Measurements from ENCODE around the gene LPIN1.
"Not testable (repeated sequence)": the region's sequence is repeated elsewhere in the genome, so short reads cannot be mapped to it uniquely, and the experiment has no call there.

LPIN1 gene

DNA sequence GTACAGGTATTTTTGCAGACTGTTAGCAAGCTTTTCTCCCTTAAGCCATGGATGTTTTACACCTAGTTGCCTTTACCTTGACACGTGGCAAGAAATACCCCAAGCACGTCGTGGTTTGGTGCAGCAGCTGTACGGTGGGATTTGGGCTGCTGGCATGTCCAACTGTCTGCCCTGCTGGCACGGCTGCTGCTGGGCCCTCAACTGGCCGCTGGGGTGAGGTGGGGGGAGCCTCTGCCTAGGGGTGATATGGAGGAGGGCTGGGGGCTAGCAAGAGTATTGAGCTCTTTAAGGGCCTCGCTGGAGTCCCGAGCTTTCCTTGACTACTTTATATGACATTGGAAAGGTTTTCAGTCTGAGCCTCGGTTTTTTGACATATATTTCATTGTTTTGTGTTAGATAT lies 41.6 kb downstream of the LPIN1 start:
- no peak for DNase-seq

GRCh38 chr2:11788461-11789124 lies 42.2 kb downstream of the LPIN1 start:
- no peak for DNase-seq

DNA sequence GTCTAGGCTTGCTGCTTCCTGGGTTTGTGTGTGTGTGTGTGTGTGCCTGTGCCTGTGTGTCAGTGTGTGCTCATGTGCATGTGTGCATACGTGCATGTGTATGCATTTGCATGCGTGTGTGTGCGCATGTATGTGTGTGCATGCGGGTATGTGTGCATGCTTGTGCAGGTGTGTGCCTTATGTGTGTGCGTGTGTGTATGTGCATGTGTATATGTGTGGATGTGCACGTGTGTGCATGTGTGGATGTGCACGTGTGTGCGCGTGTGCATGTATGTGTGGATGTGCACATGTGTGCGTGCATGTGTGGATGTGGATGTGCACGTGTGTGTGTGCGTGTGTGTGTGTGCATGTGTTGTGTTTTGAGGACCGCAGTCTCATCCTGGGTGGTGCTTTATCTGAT lies 42.8 kb downstream of the LPIN1 start:
- DNase-seq = no peak

GRCh38 chr2:11790228-11790627 lies 43.8 kb downstream of the LPIN1 start:
- DNase-seq = no peak

- no peak for DNase-seq
Observed at GRCh38 chr2:11795590-11795989, 49.2 kb downstream of the LPIN1 start.

DNA sequence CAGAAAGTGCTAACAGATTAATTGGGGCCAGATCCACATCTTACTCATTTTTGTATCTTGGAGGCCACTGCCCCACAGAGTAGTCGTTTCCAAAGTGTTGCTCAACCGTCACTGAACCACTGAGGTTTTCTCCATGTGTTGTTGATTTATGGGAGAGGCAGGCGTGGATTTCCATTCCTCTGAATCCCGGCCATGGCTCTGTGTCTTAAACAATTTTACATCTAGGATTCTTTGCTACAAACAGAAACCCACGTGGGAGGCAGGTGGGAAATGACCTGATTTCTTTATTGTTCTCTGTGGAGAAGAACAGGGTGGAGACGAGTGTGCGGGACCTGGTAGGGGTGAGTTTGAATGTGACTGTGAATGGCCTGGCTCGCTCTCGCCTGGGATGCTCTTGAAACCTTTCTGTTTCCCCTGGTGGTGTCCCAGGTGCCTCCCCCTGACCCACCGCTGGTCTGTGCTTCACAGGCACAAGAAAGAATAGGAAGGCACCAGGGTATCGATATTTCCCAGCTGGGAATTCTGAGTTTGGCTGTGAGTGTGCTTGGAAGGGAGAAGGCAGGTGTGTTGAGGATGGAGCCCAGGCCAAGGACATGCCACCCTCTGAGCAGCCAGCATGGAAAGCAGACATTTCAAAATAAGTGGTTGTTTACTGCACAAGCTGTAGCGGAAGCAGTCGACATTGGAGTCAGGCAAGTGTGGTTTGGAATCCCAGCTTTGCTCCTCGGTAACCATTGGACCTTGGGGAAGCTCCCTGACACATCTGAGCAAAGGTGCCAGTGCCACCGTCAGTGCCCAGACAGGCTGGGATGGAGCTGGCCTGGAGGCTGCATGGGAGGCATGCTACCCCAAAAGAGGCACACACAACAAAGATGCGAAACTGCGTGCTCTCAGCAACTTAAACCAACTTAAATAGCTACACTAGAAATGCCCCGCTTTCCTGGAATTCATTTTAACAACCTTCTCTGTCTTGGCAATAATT lies 50.0 kb downstream of the LPIN1 start:
- DNase-seq = no peak

DNA sequence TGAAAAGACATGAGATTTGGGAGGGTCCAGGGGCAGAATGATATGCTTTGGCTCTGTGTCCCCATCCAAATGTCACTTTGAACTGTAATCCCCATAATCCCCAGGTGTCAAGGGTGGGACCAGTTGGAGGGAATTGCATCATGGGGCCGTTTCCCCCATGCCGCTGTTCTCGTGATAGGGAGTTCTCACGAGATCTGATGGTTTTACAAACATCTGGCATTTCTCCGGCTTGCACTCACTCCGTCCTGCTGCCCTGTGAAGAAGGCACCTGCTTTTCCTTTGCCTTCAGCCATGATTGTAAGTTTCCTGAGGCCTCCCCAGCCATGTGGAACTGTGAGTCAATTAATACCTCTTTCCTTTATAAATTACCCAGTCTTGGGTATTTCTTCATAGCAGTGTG lies 51.4 kb downstream of the LPIN1 start:
- DNase-seq = no peak

DNA sequence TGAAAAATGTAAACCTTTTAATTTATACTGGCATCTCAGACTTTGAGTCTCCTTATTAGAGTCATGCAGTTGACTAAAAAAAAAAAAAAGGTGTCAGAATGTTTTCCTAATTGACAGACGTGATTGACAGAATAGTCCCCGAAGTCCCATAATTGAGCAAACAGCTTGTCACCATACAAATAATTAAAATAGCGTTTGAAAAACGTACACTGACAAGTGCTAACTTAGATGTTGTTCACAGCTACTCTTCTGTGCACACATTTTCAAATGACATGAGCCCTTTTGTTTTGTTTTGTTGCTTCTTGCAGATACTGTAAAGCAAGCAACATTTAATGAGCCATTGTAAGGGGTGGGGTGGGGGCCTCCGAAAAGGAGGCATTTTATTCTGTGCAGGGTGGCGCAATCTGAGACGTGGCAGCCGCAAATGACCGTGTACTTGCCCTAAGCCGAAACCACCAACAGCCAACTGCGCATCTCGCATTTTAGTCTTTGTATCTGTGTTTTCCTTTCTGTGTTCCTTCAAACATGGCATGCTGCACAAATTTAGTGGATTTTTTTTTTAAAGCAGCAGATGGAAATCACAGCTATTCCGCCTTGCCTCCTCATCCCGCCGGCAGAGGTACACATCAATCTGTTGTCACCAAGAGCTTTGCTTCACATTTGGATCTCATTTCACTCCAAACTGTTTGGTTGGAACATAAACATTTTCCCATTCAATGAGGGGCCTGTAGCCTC lies 52.4 kb downstream of the LPIN1 start:
- no peak for DNase-seq

- no peak for DNase-seq
Observed at GRCh38 chr2:11799826-11800225, 53.4 kb downstream of the LPIN1 start.

GRCh38 chr2:11802782-11803191 lies 56.4 kb downstream of the LPIN1 start:
- no peak for DNase-seq

- no peak for DNase-seq
Observed at GRCh38 chr2:11805024-11805423, 58.6 kb downstream of the LPIN1 start.

DNA sequence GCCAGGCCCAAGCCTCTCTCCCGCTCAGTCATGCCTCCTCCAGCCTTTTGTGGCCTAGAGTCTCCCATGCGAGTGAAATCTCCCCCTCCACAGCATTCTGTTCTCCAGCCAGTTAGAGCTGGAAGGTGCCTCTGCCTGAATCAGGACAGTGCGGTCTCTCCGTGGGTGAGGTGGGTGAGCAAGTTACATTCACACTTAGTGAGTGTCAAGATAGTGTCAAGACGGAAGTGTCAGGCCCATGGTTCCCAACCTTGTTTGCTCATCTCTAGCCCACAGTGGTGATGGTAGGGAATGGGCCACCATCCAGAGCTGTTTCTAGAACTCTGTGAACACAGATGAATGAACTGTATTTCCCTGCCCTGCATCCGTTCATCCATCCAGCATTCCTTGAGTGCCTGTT lies 59.5 kb downstream of the LPIN1 start:
- DNase-seq = no peak

GRCh38 chr2:11807156-11808015 lies 61.0 kb downstream of the LPIN1 start:
- no peak for DNase-seq

GRCh38 chr2:11808016-11808400 lies 61.6 kb downstream of the LPIN1 start:
- no peak for DNase-seq

GRCh38 chr2:11809586-11810236 lies 63.3 kb downstream of the LPIN1 start:
- no peak for DNase-seq

DNA sequence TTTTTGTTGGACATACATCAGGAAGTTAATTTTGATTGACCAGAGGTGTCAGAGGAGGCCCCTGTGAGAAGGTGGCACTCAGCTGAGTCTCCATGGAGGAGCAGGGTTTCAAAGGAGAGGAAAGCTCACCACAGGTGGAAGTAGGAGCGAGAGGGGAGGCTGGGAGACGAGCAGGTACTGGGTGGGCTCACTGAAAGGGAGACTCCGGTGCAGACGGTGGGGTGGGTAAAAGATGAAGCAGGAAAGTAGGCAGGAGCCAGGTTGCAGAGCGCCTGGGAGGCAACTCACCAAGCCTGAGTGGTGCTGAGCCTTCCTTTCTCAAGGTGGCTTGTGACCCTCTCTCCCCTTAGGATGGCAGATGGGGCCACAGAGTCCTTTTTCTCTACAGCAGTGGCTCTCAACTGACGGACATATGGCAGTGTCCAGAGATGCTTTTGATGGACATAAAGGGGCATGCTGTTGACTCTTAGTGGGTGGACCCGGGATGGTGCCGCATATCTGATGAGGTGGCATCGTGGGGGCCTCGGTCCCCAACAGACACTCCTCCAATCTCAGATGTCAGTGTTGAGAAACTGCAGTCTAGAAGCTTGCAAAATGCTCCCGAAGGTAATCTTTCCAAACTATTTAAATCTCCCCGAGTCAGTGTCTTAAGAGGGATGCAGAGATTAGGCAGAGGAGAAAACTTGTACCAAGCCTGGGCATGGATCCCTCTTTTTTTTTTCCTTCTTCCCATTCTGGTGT lies 64.0 kb downstream of the LPIN1 start:
- no peak for DNase-seq

DNA sequence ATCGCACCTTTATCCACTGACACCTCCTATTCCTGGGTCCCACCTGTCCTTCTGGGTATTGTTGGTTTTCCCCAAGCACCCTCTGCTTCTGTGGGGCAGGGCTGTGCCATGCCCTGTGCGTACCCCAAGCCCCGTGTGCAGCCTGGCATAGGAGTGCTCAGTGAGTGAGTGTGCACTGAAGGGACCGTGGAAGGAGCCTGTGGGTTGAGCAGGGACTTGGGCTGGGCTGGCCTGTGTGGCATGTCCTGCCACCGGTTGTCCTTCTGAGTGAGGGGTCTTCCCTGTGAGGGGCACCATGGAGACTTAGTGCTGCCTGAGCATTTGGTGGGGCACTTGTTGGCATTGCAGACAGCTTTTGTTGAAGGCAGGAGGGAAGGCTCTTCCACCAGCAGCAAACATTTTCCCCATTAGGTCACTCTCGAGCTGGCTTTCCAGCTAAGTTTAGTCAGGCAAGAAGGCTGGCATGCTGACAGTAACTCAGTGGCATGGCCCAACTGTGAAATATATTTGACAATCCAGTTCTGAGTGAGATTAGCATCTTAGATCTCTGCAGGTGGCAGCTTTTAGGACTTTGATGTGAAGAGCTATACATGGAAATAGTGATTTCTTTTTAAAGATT lies 64.7 kb downstream of the LPIN1 start:
- DNase-seq = no peak

DNA sequence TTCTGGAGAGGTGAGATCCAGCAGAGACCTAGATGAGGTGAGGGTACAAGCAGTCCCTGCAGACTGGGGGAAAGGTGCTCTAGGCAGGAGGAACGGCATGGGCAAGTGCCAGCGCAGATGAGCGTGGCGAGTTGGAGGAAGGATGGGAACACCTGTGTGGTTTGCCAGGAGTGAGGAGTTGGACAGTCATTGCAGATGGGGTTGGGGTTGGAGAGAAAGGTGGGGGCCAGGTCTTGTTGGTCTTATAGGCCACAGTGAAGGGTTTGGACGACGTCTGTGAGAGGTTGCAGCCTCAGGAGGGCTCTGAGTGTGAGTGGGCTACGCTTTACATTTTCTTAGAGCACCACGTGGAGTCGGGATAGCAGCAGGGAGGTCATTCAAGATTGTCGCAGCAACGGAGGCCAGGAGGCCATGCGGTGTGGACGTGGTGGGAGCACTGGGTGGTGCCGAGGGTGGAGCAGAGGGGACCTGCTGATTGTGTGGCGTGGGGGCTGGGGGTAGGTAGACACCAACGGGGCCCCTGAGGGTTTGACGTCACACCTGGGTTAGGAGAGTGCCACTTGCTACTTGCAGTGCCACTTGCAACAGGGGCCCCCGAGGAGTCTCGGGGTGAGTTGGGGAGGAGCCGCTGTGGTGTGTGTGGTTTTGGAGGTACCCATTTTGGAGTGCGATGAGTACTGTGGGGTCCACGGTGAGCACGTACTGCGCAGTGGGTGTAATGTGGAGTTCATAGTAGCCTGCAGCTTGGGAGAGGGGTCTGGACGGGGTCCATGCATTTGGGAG lies 66.2 kb downstream of the LPIN1 start:
- DNase-seq = no peak

DNA sequence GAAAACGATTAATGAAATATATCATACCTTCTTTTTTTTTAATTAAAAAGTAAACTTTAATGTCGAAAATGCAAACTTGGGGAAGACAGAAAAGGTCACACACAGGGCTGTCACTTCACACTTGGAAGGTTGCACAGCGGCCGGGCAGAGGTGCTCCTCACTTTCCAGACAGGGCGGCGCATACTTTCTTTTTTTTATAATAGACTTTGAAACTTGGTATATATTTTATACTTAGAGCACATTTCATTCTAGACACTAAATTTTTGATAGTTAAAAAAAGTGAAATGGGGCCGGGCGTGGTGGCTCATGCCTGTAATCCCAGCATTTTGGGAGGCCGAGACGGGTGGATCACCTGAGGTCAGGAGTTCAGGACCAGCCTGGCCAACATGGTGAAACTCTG lies 66.9 kb downstream of the LPIN1 start:
- not testable (repeated sequence) for DNase-seq

- DNase-seq = no peak
Observed at GRCh38 chr2:11813951-11814350, 67.5 kb downstream of the LPIN1 start.
